PC-3 (cell line): Measurements from ENCODE around the gene EEPD1. TPM values are rescaled to one million over a fixed set of nuclear protein-coding genes. Genes with fewer than 3 reads are reported as not detected.

ENCODE experiments used
- ATAC-seq: fragments of 200-7000 bp; cut with Tn5 transposase; 2 replicates; pipeline ENCODE4 v1.9.1; 2020; ENCODE audit warnings: mild to moderate bottlenecking, moderate library complexity
- BruUV-seq: library from RNA; stranded (reverse); fragments of 400-500 nt; replicated peaks from 2 replicates; lab custom pipeline; 2021; lab: Mats Ljungman, UMichigan
- CTCF ChIA-PET: fragments of 300-600 bp; sonication (Branson Sonifier 250); formaldehyde crosslinking; loops from one replicate; lab custom pipeline; 2022; ENCODE audit warnings: antibody characterized with exemption; lab: Charles Lee
- POLR2A ChIA-PET: fragments of 300-600 bp; sonication (Branson Sonifier 250); formaldehyde crosslinking; loops from one replicate; lab custom pipeline; 2022; ENCODE audit warnings: antibody characterized with exemption; ENCODE audit not compliant: unreplicated experiment; lab: Charles Lee
- DNase-seq: peaks from one replicate; pipeline ENCODE4 v3.0.0-alpha.2; 2015
- H2AFZ ChIP-seq: fragments of 300-600 bp; sonication (generic); 2 replicates; pipeline ENCODE4 v1.6.0; 2016; ENCODE audit warnings: antibody characterized with exemption, low read length
- H3F3A ChIP-seq: fragments of 300-600 bp; sonication (generic); one replicate; pipeline ENCODE4 v1.6.0; 2017; ENCODE audit warnings: antibody characterized with exemption, low read length, control low read depth, mild to moderate bottlenecking; ENCODE audit not compliant: unreplicated experiment
- H3K27ac ChIP-seq: fragments of 300-600 bp; sonication (generic); 2 replicates; pipeline ENCODE4 v1.5.1; 2016; ENCODE audit warnings: mild to moderate bottlenecking, low read length
- H3K27me3 ChIP-seq: fragments of 300-600 bp; sonication (generic); 2 replicates; pipeline ENCODE4 v1.6.1; 2016; ENCODE audit warnings: low read length, mixed read lengths
- H3K36me3 ChIP-seq: fragments of 300-600 bp; sonication (generic); 2 replicates; pipeline ENCODE4 v1.6.1; 2016; ENCODE audit warnings: low read depth, mixed run types, low read length, mixed read lengths
- H3K4me1 ChIP-seq: fragments of 300-600 bp; sonication (generic); 2 replicates; pipeline ENCODE4 v1.5.1; 2016; ENCODE audit warnings: low read length; ENCODE audit not compliant: insufficient read depth
- H3K4me2 ChIP-seq: fragments of 300-600 bp; sonication (generic); 2 replicates; pipeline ENCODE4 v1.6.0; 2016; ENCODE audit warnings: low read length
- H3K4me3 ChIP-seq: fragments of 300-600 bp; sonication (generic); 2 replicates; pipeline ENCODE4 v1.5.1; 2016; ENCODE audit warnings: mild to moderate bottlenecking, low read length, mixed read lengths
- H3K79me2 ChIP-seq: fragments of 300-600 bp; sonication (generic); 2 replicates; pipeline ENCODE4 v1.6.1; 2017; ENCODE audit warnings: low read length, mixed read lengths
- H3K9ac ChIP-seq: fragments of 300-600 bp; sonication (generic); 2 replicates; pipeline ENCODE4 v1.6.0; 2016; ENCODE audit warnings: mild to moderate bottlenecking, low read length
- H3K9me2 ChIP-seq: fragments of 300-600 bp; sonication (generic); replicated peaks from 2 replicates; pipeline ENCODE4 v1.6.1; 2016; ENCODE audit warnings: mixed run types, low read length, mixed read lengths
- H3K9me3 ChIP-seq: fragments of 300-600 bp; sonication (generic); 2 replicates; pipeline ENCODE4 v1.6.1; 2016; ENCODE audit warnings: low read length, mixed read lengths
- H4K20me1 ChIP-seq: fragments of 300-600 bp; sonication (generic); 2 replicates; pipeline ENCODE4 v1.6.1; 2016; ENCODE audit warnings: low read length, mixed read lengths
- EZH2 ChIP-seq: fragments of 300-600 bp; sonication (generic); IDR thresholded peaks from one replicate; pipeline ENCODE4 v1.6.1; 2017; ENCODE audit warnings: antibody characterized with exemption, mild to moderate bottlenecking, low read length; ENCODE audit not compliant: unreplicated experiment
- EZH2phosphoT487 ChIP-seq: fragments of 300-600 bp; sonication (generic); IDR thresholded peaks from 2 replicates; pipeline ENCODE4 v1.6.1; 2018; ENCODE audit warnings: mild to moderate bottlenecking, antibody characterized with exemption, low read length, borderline replicate concordance
- intact Hi-C: fragments of 100-400 bp; cut with micrococcal nuclease; formaldehyde crosslinking; loops from 2 replicates; pipeline ENCODE4 v1.9.0; 2023
- total RNA-seq: library from RNA; depleted of rRNA; stranded (reverse); fragments of >200 nt; gene quantifications from 2 replicates; pipeline ENCODE4 v1.2.3, GENCODE V29; 2014
- TF ChIP-seq, protein P1 (sequence below): fragments of 300-600 bp; sonication (generic); conservative IDR thresholded peaks from 2 replicates; pipeline ENCODE4 v1.5.1; 2017; ENCODE audit warnings: antibody characterized with exemption, low read depth, mild to moderate bottlenecking, low read length

EEPD1 gene
- total RNA-seq, 1 experiment from 2014 or later = 28.3 TPM

- H4K20me1 ChIP-seq = no peaks in the 10 kb centered on the region
- no peak overlapping the region for H3K9ac ChIP-seq
- intact Hi-C loops = no loop called here
- ATAC-seq = no peak
- no peaks in the 10 kb centered on the region for H3K27me3 ChIP-seq
- no peak overlapping the region for H3K27ac ChIP-seq
- no peak overlapping the region for H2AFZ ChIP-seq
- no peaks in the 10 kb centered on the region for H3K9me3 ChIP-seq
- no TSS peak for BruUV-seq
- H3K4me3 ChIP-seq = no peak overlapping the region
- TF ChIP-seq EZH2 = no peak
- TF ChIP-seq, protein P1, sequence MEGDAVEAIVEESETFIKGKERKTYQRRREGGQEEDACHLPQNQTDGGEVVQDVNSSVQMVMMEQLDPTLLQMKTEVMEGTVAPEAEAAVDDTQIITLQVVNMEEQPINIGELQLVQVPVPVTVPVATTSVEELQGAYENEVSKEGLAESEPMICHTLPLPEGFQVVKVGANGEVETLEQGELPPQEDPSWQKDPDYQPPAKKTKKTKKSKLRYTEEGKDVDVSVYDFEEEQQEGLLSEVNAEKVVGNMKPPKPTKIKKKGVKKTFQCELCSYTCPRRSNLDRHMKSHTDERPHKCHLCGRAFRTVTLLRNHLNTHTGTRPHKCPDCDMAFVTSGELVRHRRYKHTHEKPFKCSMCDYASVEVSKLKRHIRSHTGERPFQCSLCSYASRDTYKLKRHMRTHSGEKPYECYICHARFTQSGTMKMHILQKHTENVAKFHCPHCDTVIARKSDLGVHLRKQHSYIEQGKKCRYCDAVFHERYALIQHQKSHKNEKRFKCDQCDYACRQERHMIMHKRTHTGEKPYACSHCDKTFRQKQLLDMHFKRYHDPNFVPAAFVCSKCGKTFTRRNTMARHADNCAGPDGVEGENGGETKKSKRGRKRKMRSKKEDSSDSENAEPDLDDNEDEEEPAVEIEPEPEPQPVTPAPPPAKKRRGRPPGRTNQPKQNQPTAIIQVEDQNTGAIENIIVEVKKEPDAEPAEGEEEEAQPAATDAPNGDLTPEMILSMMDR = no peak
- no peak for TF ChIP-seq EZH2phosphoT487
- no peaks in the 10 kb centered on the region for H3K4me1 ChIP-seq
- H3K79me2 ChIP-seq = no peaks in the 10 kb centered on the region
- no peak for DNase-seq
- H3K9me2 ChIP-seq = no peaks in the 10 kb centered on the region
- CTCF ChIA-PET = no interaction called here
- POLR2A ChIA-PET = no interaction called here
- no peaks in the 10 kb centered on the region for H3K36me3 ChIP-seq
- H3K4me2 ChIP-seq = no peak overlapping the region
- no peaks in the 10 kb centered on the region for H3F3A ChIP-seq
These were observed 191.6 kb downstream of the EEPD1 start for GRCh38 chr7:36344622-36345021.

- ChIA-PET CTCF (no interaction called here), POLR2A (no interaction called here)
- ATAC-seq (no peak), DNase-seq (no peak)
- no TSS peak for BruUV-seq
- Histone ChIP-seq H3K4me2 (no peak overlapping the region), H3K4me3 (no peak overlapping the region), H2AFZ (no peak overlapping the region), H3K9me3 (no peaks in the 10 kb centered on the region), H3K36me3 (no peaks in the 10 kb centered on the region), H3K9ac (no peak overlapping the region), H3F3A (no peaks in the 10 kb centered on the region), H3K4me1 (no peaks in the 10 kb centered on the region), H4K20me1 (no peaks in the 10 kb centered on the region), H3K27ac (no peak overlapping the region), H3K27me3 (no peaks in the 10 kb centered on the region), H3K79me2 (no peaks in the 10 kb centered on the region), H3K9me2 (no peaks in the 10 kb centered on the region)
- intact Hi-C loops = no loop called here
- TF ChIP-seq EZH2phosphoT487 (no peak), EZH2 (no peak)
These were observed 193.3 kb downstream of the EEPD1 start for GRCh38 chr7:36346260-36346831.

- H3K4me3 ChIP-seq = no peak overlapping the region
- H3K27me3 ChIP-seq = no peaks in the 10 kb centered on the region
- H2AFZ ChIP-seq = no peak overlapping the region
- H4K20me1 ChIP-seq = no peaks in the 10 kb centered on the region
- TF ChIP-seq EZH2phosphoT487 = no peak
- TF ChIP-seq, protein P1 = no peak
- no peak for TF ChIP-seq EZH2
- intact Hi-C loops = no loop called here
- DNase-seq (no peak), ATAC-seq (peak; percentile 42)
- H3K36me3 ChIP-seq = no peaks in the 10 kb centered on the region
- BruUV-seq = no TSS peak
- no peak overlapping the region for H3K27ac ChIP-seq
- ChIA-PET CTCF (no interaction called here), POLR2A (no interaction called here)
- H3F3A ChIP-seq = no peaks in the 10 kb centered on the region
- no peaks in the 10 kb centered on the region for H3K79me2 ChIP-seq
- no peaks in the 10 kb centered on the region for H3K9me3 ChIP-seq
- H3K9ac ChIP-seq = no peak overlapping the region
- no peaks in the 10 kb centered on the region for H3K9me2 ChIP-seq
- no peak overlapping the region for H3K4me2 ChIP-seq
- H3K4me1 ChIP-seq = no peaks in the 10 kb centered on the region
These were observed 195.2 kb downstream of the EEPD1 start for GRCh38 chr7:36348256-36348655.
